HL-60 (cell line): ENCODE data around the gene TMEM141.
"Not testable (repeated sequence)": the region's sequence is repeated elsewhere in the genome, so short reads cannot be mapped to it uniquely, and the experiment has no call there.

Experiments used
- DNase-seq, 2 experiments: peaks; one replicate each; pipeline ENCODE4 v3.0.0-alpha.2; 2010 to 2020; ENCODE audit warnings: low read depth in 1 of 2, low spot score in 1 of 2
- H3K27ac ChIP-seq: fragments of 250-450 bp; sonication (Bioruptor Pico); replicated peaks from 2 replicates; pipeline ENCODE4 v1.5.1; 2020; ENCODE audit warnings: mild to moderate bottlenecking, moderate library complexity
- H3K27me3 ChIP-seq: fragments of 250-450 bp; sonication (Bioruptor Pico); 2 replicates; pipeline ENCODE4 v1.5.1; 2021; ENCODE audit warnings: mild to moderate bottlenecking, moderate library complexity; ENCODE audit not compliant: insufficient read depth, poor library complexity, severe bottlenecking
- H3K4me3 ChIP-seq: replicated peaks from 2 replicates; pipeline ENCODE4 v1.5.1; 2011; ENCODE audit warnings: mild to moderate bottlenecking, control low read depth, low read length; ENCODE audit not compliant: insufficient read depth
- CTCF ChIP-seq: IDR thresholded peaks from one replicate; pipeline ENCODE4 v1.5.1; 2011; ENCODE audit warnings: low read length, control low read depth, inconsistent platforms; ENCODE audit not compliant: insufficient read depth
- GABPA ChIP-seq: IDR thresholded peaks from 2 replicates; pipeline ENCODE4 v1.6.1; 2012; ENCODE audit warnings: low read depth
- POLR2AphosphoS5 ChIP-seq: IDR thresholded peaks from 2 replicates; pipeline ENCODE4 v1.6.1; 2012; ENCODE audit warnings: low read depth
- REST ChIP-seq: IDR thresholded peaks from 2 replicates; pipeline ENCODE4 v1.6.1; 2012; ENCODE audit warnings: low read depth; ENCODE audit not compliant: insufficient replicate concordance
- SPI1 ChIP-seq: IDR thresholded peaks from 2 replicates; pipeline ENCODE4 v1.6.1; 2012; ENCODE audit warnings: low read depth, mild to moderate bottlenecking, borderline replicate concordance

TMEM141 gene

GRCh38 chr9:136831720-136832104 is 40.6 kb downstream of the TMEM141 start:
- Histone ChIP-seq H3K27ac (peak overlapping the region; percentile 64), H3K27me3 (no peaks in the 10 kb centered on the region), H3K4me3 (no peak overlapping the region)
- TF ChIP-seq POLR2AphosphoS5, result no peak
- no peak for TF ChIP-seq REST
- TF ChIP-seq SPI1, result no peak
- no peak for TF ChIP-seq GABPA
- TF ChIP-seq CTCF, result no peak
- DNase-seq, result no peak

DNA sequence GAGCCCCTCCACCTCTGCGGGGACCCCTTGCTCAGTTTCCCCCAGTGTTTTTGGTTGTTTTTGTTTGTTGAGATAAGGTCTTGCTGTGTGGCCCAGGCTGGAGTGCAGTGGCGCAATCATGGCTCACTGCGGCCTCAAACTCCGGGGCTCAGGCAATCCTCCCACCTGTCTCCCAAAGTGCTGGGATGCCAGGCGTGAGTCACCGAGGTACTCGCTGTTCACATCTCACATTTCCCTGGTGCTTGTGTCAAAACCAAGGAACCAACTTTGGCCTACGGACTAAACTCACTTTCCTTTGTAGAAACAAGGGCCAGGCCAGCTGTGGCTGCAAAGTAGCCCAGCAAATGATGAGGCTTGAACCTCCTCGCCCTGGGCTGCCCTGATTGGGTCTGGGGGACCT is 41.4 kb downstream of the TMEM141 start:
- no peak for TF ChIP-seq REST
- TF ChIP-seq GABPA, result no peak
- no peak for TF ChIP-seq POLR2AphosphoS5
- no peak for TF ChIP-seq CTCF
- no peak for TF ChIP-seq SPI1
- Histone ChIP-seq H3K27ac (no peak overlapping the region; the same call in 1 of the 2 replicates), H3K27me3 (no peaks in the 10 kb centered on the region), H3K4me3 (no peak overlapping the region)
- DNase-seq, result no peak

- H3K27ac ChIP-seq, DNase-seq, H3K4me3 ChIP-seq, H3K27me3 ChIP-seq: not testable (repeated sequence)
Measured at GRCh38 chr9:136833381-136834048, 42.4 kb downstream of the TMEM141 start.

- TF ChIP-seq POLR2AphosphoS5 (no peak), GABPA (no peak), SPI1 (no peak)
- DNase-seq, result no peak
Measured at GRCh38 chr9:136835162-136835931, 44.2 kb downstream of the TMEM141 start.

More at GRCh38 chr9:136835162-136835931, 44.2 kb downstream of the TMEM141 start:
- H3K27ac ChIP-seq, result no peak overlapping the region
- no peaks in the 10 kb centered on the region for H3K27me3 ChIP-seq
- H3K4me3 ChIP-seq, result no peak overlapping the region
